SU-DHL-6 (cell line): Measurements from ENCODE around the gene VTI1A.

Experiments used
- H2AFZ ChIP-seq: fragments of 200-600 bp; sonication (generic); 2 replicates; pipeline ENCODE4 v1.6.1; 2014; ENCODE audit warnings: low read depth, mild to moderate bottlenecking, moderate library complexity, mixed read lengths, antibody characterized with exemption, low read length; ENCODE audit not compliant: severe bottlenecking
- H3F3A ChIP-seq: fragments of 200-600 bp; shearing (Covaris generic); 2 replicates; pipeline ENCODE4 v1.6.0; 2016; ENCODE audit warnings: antibody characterized with exemption, mild to moderate bottlenecking; ENCODE audit not compliant: insufficient read depth
- H3K27ac ChIP-seq: fragments of 200-600 bp; sonication (generic); 2 replicates; pipeline ENCODE4 v1.5.1; 2016; ENCODE audit warnings: low read depth, mild to moderate bottlenecking, low read length, moderate library complexity, mixed read lengths
- H3K27me3 ChIP-seq: fragments of 200-600 bp; sonication (generic), shearing (Covaris generic); 2 replicates; pipeline ENCODE4 v1.6.0; 2014; ENCODE audit warnings: mild to moderate bottlenecking, low read length
- H3K36me3 ChIP-seq: fragments of 200-600 bp; sonication (generic); 2 replicates; pipeline ENCODE4 v1.6.1; 2014; ENCODE audit warnings: mild to moderate bottlenecking, low read length, mixed read lengths
- H3K4me2 ChIP-seq: fragments of 300-600, 200-600 bp; shearing (Covaris generic), sonication (generic); 2 replicates; pipeline ENCODE4 v1.6.0; 2014; ENCODE audit warnings: low read length, low read depth, mild to moderate bottlenecking; ENCODE audit not compliant: poor library complexity, severe bottlenecking
- H3K4me3 ChIP-seq: fragments of 200-600 bp; sonication (generic); 2 replicates; pipeline ENCODE4 v1.5.1; 2014; ENCODE audit warnings: antibody characterized with exemption, low read length, mild to moderate bottlenecking, mixed read lengths; ENCODE audit not compliant: insufficient read depth, poor library complexity, severe bottlenecking
- H3K79me2 ChIP-seq: fragments of 200-600 bp; sonication (generic); 2 replicates; pipeline ENCODE4 v1.6.1; 2014; ENCODE audit warnings: mild to moderate bottlenecking, low read length, moderate library complexity; ENCODE audit not compliant: insufficient read depth
- H3K9ac ChIP-seq: fragments of 200-600 bp; sonication (generic); 2 replicates; pipeline ENCODE4 v1.7.0; 2014; ENCODE audit warnings: mild to moderate bottlenecking, low read length
- H3K9me2 ChIP-seq: fragments of 200-600 bp; sonication (generic); replicated peaks from 2 replicates; pipeline ENCODE4 v1.6.1; 2014; ENCODE audit warnings: low read length; ENCODE audit not compliant: insufficient read depth
- H3K9me3 ChIP-seq: fragments of 200-600 bp; sonication (generic); 2 replicates; pipeline ENCODE4 v1.6.1; 2014; ENCODE audit warnings: low read length, mixed read lengths; ENCODE audit not compliant: insufficient read depth
- H4K20me1 ChIP-seq: fragments of 200-600 bp; sonication (generic); 2 replicates; pipeline ENCODE4 v1.6.1; 2014; ENCODE audit warnings: low read depth, mild to moderate bottlenecking, antibody characterized with exemption, low read length, moderate library complexity, mixed read lengths
- CTCF ChIP-seq: fragments of 200-600 bp; sonication (generic); IDR thresholded peaks from one replicate; pipeline ENCODE4 v1.5.1; 2017; ENCODE audit warnings: antibody characterized with exemption, mild to moderate bottlenecking, low read length, moderate library complexity; ENCODE audit not compliant: insufficient read depth, poor library complexity, severe bottlenecking
- EZH2phosphoT487 ChIP-seq: fragments of 200-600 bp; sonication (generic), shearing (Covaris generic); conservative IDR thresholded peaks from 2 replicates; pipeline ENCODE4 v1.6.1; 2018; ENCODE audit warnings: mild to moderate bottlenecking, antibody characterized with exemption, low read length, moderate library complexity, mixed read lengths

Gene VTI1A

GRCh38 chr10:112832361-112832878 lies 385.4 kb downstream of the VTI1A start:
- Histone ChIP-seq H3F3A (no peaks in the 10 kb centered on the region), H4K20me1 (no peaks in the 10 kb centered on the region), H3K27ac (no peak overlapping the region), H2AFZ (no peak overlapping the region), H3K27me3 (no peaks in the 10 kb centered on the region), H3K4me3 (no peak overlapping the region), H3K9ac (no peak overlapping the region), H3K4me2 (no peak overlapping the region), H3K9me2 (no peaks in the 10 kb centered on the region), H3K79me2 (no peaks in the 10 kb centered on the region), H3K9me3 (no peaks in the 10 kb centered on the region), H3K36me3 (no peaks in the 10 kb centered on the region)
- no peak for TF ChIP-seq CTCF
- no peak for TF ChIP-seq EZH2phosphoT487

GRCh38 chr10:112832959-112833358 lies 385.9 kb downstream of the VTI1A start:
- TF ChIP-seq EZH2phosphoT487: no peak
- no peak for TF ChIP-seq CTCF

GRCh38 chr10:112834751-112835181 lies 387.8 kb downstream of the VTI1A start:
- Histone ChIP-seq H3K9me2 (no peaks in the 10 kb centered on the region), H3K4me3 (no peak overlapping the region), H3K27ac (no peak overlapping the region), H3K27me3 (no peaks in the 10 kb centered on the region), H3K36me3 (no peaks in the 10 kb centered on the region), H4K20me1 (no peaks in the 10 kb centered on the region), H2AFZ (no peak overlapping the region), H3K9me3 (no peaks in the 10 kb centered on the region), H3K4me2 (no peak overlapping the region), H3K79me2 (no peaks in the 10 kb centered on the region), H3F3A (no peaks in the 10 kb centered on the region), H3K9ac (no peak overlapping the region)
- TF ChIP-seq EZH2phosphoT487: no peak
- no peak for TF ChIP-seq CTCF

More at GRCh38 chr10:112832959-112833358, 385.9 kb downstream of the VTI1A start:
- Histone ChIP-seq H3K9ac (no peak overlapping the region), H3K4me2 (no peak overlapping the region), H3K79me2 (no peaks in the 10 kb centered on the region), H2AFZ (no peak overlapping the region), H4K20me1 (no peaks in the 10 kb centered on the region), H3K36me3 (no peaks in the 10 kb centered on the region), H3K27ac (no peak overlapping the region), H3K4me3 (no peak overlapping the region), H3K27me3 (no peaks in the 10 kb centered on the region), H3F3A (no peaks in the 10 kb centered on the region), H3K9me2 (no peaks in the 10 kb centered on the region), H3K9me3 (no peaks in the 10 kb centered on the region)
